ENCODE results near the gene COL6A2. TPM values are rescaled to one million over a fixed set of nuclear protein-coding genes. Genes with fewer than 3 reads are reported as not detected.

The COL6A2 gene
- total and polyA plus RNA-seq, 2 of the 13 experiments (the other 11 are each of a cell fraction or from before 2014, with no cell fraction given): 0.07 to 0.41 TPM

DNA sequence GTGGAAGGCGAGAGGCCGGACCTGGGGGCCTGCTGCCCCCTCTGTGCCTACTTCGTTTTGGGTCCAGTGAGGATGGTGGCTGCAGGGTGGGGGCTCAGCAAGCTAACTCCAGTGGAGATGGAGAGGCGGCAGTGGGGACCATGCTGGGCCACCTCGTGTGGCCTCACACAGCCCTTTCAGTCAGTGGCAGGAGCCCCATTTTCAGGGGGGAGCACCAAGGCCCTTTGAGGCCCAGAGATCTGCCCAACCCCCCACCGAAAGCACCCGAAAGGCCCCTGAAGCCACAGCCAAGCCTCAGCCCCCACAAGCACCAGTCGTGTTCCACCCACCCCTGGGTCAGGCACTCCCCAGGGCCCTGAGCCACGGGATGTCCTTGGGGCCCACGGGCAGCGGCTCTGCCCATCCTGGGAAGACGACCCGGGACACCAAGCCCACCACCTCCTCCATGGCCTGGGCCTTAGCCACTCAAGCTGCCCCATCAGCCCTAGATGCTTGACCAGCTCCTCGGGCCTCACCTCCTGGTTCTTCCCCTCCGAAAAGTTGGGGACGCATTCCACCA lies 57.1 kb downstream of the COL6A2 start (continued):
- TF ChIP-seq, protein P1, sequence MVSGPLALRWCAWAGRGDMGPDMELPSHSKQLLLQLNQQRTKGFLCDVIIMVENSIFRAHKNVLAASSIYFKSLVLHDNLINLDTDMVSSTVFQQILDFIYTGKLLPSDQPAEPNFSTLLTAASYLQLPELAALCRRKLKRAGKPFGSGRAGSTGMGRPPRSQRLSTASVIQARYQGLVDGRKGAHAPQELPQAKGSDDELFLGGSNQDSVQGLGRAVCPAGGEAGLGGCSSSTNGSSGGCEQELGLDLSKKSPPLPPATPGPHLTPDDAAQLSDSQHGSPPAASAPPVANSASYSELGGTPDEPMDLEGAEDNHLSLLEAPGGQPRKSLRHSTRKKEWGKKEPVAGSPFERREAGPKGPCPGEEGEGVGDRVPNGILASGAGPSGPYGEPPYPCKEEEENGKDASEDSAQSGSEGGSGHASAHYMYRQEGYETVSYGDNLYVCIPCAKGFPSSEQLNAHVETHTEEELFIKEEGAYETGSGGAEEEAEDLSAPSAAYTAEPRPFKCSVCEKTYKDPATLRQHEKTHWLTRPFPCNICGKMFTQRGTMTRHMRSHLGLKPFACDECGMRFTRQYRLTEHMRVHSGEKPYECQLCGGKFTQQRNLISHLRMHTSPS (CRISPR knock-in tag; IDR thresholded peaks at IDR 0.05; ENCODE audit: low read depth): no peak
- no peak for TF ChIP-seq ZNF180 (CRISPR knock-in tag; IDR thresholded peaks at IDR 0.05; ENCODE audit: borderline replicate concordance, low read depth)
- no peak; the same call in 1 of the 2 replicates for TF ChIP-seq ZKSCAN8 (CRISPR knock-in tag; IDR thresholded peaks at IDR 0.05; ENCODE audit: borderline replicate concordance)
- no peak for TF ChIP-seq AHR (CRISPR knock-in tag; IDR thresholded peaks at IDR 0.05)
- TF ChIP-seq JUND (CRISPR knock-in tag; IDR thresholded peaks at IDR 0.05): peak; percentile 31; the same call in 1 of the 2 replicates
- no peak for TF ChIP-seq NR2C2 (CRISPR knock-in tag; IDR thresholded peaks at IDR 0.05; ENCODE audit: borderline replicate concordance)
- TF ChIP-seq RAD51 (IDR thresholded peaks at IDR 0.05; ENCODE audit: borderline replicate concordance): no peak
- no peak for TF ChIP-seq ZNF737 (CRISPR knock-in tag; IDR thresholded peaks at IDR 0.05; ENCODE audit: borderline replicate concordance)
- TF ChIP-seq ZNF720 (CRISPR knock-in tag; IDR thresholded peaks at IDR 0.05): no peak
- no peak for TF ChIP-seq FOXK2 (IDR thresholded peaks at IDR 0.05)
- TF ChIP-seq, protein P2, sequence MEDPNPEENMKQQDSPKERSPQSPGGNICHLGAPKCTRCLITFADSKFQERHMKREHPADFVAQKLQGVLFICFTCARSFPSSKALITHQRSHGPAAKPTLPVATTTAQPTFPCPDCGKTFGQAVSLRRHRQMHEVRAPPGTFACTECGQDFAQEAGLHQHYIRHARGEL (CRISPR knock-in tag; IDR thresholded peaks at IDR 0.05): no peak
- TF ChIP-seq NFATC3 (CRISPR knock-in tag; IDR thresholded peaks at IDR 0.05): no peak
- no peak for TF ChIP-seq ZNF251 (CRISPR knock-in tag; IDR thresholded peaks at IDR 0.05)
- TF ChIP-seq, protein P3, sequence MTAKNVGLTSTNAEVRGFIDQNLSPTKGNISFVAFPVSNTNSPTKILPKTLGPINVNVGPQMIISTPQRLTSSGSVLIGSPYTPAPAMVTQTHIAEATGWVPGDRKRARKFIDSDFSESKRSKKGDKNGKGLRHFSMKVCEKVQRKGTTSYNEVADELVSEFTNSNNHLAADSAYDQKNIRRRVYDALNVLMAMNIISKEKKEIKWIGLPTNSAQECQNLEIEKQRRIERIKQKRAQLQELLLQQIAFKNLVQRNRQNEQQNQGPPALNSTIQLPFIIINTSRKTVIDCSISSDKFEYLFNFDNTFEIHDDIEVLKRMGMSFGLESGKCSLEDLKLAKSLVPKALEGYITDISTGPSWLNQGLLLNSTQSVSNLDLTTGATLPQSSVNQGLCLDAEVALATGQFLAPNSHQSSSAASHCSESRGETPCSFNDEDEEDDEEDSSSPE (CRISPR knock-in tag; IDR thresholded peaks at IDR 0.05): no peak
- TF ChIP-seq ZNF891 (CRISPR knock-in tag; IDR thresholded peaks at IDR 0.05): no peak
- TF ChIP-seq SETDB1 (CRISPR knock-in tag; IDR thresholded peaks at IDR 0.05; ENCODE audit: borderline replicate concordance): no peak
- no peak for TF ChIP-seq ZNF564 (CRISPR knock-in tag; IDR thresholded peaks at IDR 0.05)
- no peak for TF ChIP-seq ZNF124 (CRISPR knock-in tag; IDR thresholded peaks at IDR 0.05)
- no peak for TF ChIP-seq CHCHD3 (CRISPR knock-in tag; IDR thresholded peaks at IDR 0.05)
- no peak; the same call in 1 of the 2 replicates for TF ChIP-seq CCDC6 (CRISPR knock-in tag; IDR thresholded peaks at IDR 0.05)
- TF ChIP-seq, protein P4, sequence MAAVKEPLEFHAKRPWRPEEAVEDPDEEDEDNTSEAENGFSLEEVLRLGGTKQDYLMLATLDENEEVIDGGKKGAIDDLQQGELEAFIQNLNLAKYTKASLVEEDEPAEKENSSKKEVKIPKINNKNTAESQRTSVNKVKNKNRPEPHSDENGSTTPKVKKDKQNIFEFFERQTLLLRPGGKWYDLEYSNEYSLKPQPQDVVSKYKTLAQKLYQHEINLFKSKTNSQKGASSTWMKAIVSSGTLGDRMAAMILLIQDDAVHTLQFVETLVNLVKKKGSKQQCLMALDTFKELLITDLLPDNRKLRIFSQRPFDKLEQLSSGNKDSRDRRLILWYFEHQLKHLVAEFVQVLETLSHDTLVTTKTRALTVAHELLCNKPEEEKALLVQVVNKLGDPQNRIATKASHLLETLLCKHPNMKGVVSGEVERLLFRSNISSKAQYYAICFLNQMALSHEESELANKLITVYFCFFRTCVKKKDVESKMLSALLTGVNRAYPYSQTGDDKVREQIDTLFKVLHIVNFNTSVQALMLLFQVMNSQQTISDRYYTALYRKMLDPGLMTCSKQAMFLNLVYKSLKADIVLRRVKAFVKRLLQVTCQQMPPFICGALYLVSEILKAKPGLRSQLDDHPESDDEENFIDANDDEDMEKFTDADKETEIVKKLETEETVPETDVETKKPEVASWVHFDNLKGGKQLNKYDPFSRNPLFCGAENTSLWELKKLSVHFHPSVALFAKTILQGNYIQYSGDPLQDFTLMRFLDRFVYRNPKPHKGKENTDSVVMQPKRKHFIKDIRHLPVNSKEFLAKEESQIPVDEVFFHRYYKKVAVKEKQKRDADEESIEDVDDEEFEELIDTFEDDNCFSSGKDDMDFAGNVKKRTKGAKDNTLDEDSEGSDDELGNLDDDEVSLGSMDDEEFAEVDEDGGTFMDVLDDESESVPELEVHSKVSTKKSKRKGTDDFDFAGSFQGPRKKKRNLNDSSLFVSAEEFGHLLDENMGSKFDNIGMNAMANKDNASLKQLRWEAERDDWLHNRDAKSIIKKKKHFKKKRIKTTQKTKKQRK (IDR thresholded peaks at IDR 0.05; ENCODE audit: low read length): no peak
- TF ChIP-seq CBX1 (IDR thresholded peaks at IDR 0.05; ENCODE audit: low read depth): no peak
- no peak for TF ChIP-seq MAZ (IDR thresholded peaks at IDR 0.05; ENCODE audit: borderline replicate concordance, low read depth, low read length)
- no peak for TF ChIP-seq MAZ (CRISPR knock-in tag; IDR thresholded peaks at IDR 0.05; ENCODE audit: low read depth)
- TF ChIP-seq TOE1 (CRISPR knock-in tag; IDR thresholded peaks at IDR 0.05): no peak
- no peak for TF ChIP-seq ZFP36 (IDR thresholded peaks at IDR 0.05; ENCODE audit: borderline replicate concordance, low read depth, low read length, partially characterized antibody)
- no peak for TF ChIP-seq MYC (CRISPR knock-in tag; IDR thresholded peaks at IDR 0.05; ENCODE audit: borderline replicate concordance)
